HepG2 (cell line): Measurements from ENCODE around the gene CHD9.

Source experiments
- CREM ChIP-seq, 2 experiments: sonication (generic) in 1 of 2; formaldehyde crosslinking in 1 of 2; IDR thresholded peaks; 2 replicates each; pipeline versions ENCODE4 v1.4.0 to v1.6.1; 2016 to 2020; ENCODE audit warnings: antibody characterized with exemption in 1 of 2, mild to moderate bottlenecking in 1 of 2, missing genetic modification reagents in 1 of 2
- FOXJ3 ChIP-seq: sonication (generic); formaldehyde crosslinking; IDR thresholded peaks from 2 replicates; pipeline ENCODE4 v1.4.0; 2020; ENCODE audit warnings: missing genetic modification reagents, mild to moderate bottlenecking, borderline replicate concordance
- FOXK2 ChIP-seq: fragments of 450-650 bp; IDR thresholded peaks from 2 replicates; pipeline ENCODE4 v1.6.1; 2016
- GABPB1 ChIP-seq: IDR thresholded peaks from 2 replicates; pipeline ENCODE4 v1.6.1; 2016; ENCODE audit warnings: mild to moderate bottlenecking, missing genetic modification reagents, moderate library complexity, missing compliant biosample characterization
- XBP1 ChIP-seq: sonication (generic); formaldehyde crosslinking; IDR thresholded peaks from 2 replicates; pipeline ENCODE4 v1.5.0; 2020; ENCODE audit warnings: missing genetic modification reagents
- ZNF441 ChIP-seq: sonication (generic); formaldehyde crosslinking; IDR thresholded peaks from 2 replicates; pipeline ENCODE4 v1.7.0; 2021; ENCODE audit warnings: missing genetic modification reagents, borderline replicate concordance
- ZSCAN29 ChIP-seq: sonication (generic); formaldehyde crosslinking; conservative IDR thresholded peaks from 2 replicates; pipeline ENCODE4 v1.4.0; 2020; ENCODE audit warnings: mild to moderate bottlenecking, missing genetic modification reagents
- TF ChIP-seq, protein P1 (sequence below), 2 experiments: IDR thresholded peaks; 2 replicates each; pipeline ENCODE4 v1.6.1; 2011 to 2012; ENCODE audit warnings: low read length in 2 of 2, borderline replicate concordance in 1 of 2, low read depth in 1 of 2, mild to moderate bottlenecking in 1 of 2, moderate library complexity in 1 of 2
- TF ChIP-seq, protein P2 (sequence below): sonication (generic); formaldehyde crosslinking; IDR thresholded peaks from 2 replicates; pipeline ENCODE4 v1.5.0; 2020; ENCODE audit warnings: mild to moderate bottlenecking, missing genetic modification reagents, moderate library complexity
- TF ChIP-seq, protein P3 (sequence below): IDR thresholded peaks from 2 replicates; pipeline ENCODE4 v1.6.1; 2012; ENCODE audit warnings: inconsistent platforms
- TF ChIP-seq, protein P4 (sequence below): sonication (generic); formaldehyde crosslinking; IDR thresholded peaks from 2 replicates; pipeline ENCODE4 v1.8.0; 2022; ENCODE audit warnings: low read depth, missing genetic modification reagents

DNA sequence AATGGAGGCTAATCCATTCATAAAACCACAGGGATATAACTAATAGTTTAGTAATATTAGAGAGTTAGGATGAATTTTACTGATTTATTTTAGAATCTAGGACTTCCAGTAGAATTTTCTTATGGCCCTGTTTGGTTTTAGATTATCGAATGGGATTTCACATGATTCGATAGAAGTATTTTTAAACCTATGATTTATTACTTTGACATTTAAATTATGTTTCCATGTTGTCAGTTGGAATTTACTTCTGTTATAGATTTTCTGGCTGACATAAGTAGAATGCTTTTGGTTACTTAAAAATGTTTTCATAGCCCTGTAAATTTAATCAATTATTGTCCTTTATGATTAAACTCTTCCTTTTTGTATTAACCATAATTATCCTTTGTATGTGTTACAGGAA lies 158.8 kb downstream of the CHD9 start:
- TF ChIP-seq GABPB1 (CRISPR knock-in tag) (no peak), FOXJ3 (no peak), ZNF441 (no peak), XBP1 (CRISPR knock-in tag) (no peak), CREM (IDR thresholded peaks at IDR 0.05) (no peak), CREM (CRISPR knock-in tag; IDR thresholded peaks at IDR 0.05) (no peak), ZSCAN29 (no peak), FOXK2 (no peak)
- TF ChIP-seq, protein P1, sequence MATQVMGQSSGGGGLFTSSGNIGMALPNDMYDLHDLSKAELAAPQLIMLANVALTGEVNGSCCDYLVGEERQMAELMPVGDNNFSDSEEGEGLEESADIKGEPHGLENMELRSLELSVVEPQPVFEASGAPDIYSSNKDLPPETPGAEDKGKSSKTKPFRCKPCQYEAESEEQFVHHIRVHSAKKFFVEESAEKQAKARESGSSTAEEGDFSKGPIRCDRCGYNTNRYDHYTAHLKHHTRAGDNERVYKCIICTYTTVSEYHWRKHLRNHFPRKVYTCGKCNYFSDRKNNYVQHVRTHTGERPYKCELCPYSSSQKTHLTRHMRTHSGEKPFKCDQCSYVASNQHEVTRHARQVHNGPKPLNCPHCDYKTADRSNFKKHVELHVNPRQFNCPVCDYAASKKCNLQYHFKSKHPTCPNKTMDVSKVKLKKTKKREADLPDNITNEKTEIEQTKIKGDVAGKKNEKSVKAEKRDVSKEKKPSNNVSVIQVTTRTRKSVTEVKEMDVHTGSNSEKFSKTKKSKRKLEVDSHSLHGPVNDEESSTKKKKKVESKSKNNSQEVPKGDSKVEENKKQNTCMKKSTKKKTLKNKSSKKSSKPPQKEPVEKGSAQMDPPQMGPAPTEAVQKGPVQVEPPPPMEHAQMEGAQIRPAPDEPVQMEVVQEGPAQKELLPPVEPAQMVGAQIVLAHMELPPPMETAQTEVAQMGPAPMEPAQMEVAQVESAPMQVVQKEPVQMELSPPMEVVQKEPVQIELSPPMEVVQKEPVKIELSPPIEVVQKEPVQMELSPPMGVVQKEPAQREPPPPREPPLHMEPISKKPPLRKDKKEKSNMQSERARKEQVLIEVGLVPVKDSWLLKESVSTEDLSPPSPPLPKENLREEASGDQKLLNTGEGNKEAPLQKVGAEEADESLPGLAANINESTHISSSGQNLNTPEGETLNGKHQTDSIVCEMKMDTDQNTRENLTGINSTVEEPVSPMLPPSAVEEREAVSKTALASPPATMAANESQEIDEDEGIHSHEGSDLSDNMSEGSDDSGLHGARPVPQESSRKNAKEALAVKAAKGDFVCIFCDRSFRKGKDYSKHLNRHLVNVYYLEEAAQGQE (IDR thresholded peaks at IDR 0.05; ENCODE audit: borderline replicate concordance in 1 of 2, low read depth in 1 of 2, low read length in 2 of 2) = no peak
- TF ChIP-seq, protein P2, sequence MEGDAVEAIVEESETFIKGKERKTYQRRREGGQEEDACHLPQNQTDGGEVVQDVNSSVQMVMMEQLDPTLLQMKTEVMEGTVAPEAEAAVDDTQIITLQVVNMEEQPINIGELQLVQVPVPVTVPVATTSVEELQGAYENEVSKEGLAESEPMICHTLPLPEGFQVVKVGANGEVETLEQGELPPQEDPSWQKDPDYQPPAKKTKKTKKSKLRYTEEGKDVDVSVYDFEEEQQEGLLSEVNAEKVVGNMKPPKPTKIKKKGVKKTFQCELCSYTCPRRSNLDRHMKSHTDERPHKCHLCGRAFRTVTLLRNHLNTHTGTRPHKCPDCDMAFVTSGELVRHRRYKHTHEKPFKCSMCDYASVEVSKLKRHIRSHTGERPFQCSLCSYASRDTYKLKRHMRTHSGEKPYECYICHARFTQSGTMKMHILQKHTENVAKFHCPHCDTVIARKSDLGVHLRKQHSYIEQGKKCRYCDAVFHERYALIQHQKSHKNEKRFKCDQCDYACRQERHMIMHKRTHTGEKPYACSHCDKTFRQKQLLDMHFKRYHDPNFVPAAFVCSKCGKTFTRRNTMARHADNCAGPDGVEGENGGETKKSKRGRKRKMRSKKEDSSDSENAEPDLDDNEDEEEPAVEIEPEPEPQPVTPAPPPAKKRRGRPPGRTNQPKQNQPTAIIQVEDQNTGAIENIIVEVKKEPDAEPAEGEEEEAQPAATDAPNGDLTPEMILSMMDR (CRISPR knock-in tag) = no peak
- TF ChIP-seq, protein P3, sequence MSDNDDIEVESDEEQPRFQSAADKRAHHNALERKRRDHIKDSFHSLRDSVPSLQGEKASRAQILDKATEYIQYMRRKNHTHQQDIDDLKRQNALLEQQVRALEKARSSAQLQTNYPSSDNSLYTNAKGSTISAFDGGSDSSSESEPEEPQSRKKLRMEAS = no peak
- TF ChIP-seq, protein P4, sequence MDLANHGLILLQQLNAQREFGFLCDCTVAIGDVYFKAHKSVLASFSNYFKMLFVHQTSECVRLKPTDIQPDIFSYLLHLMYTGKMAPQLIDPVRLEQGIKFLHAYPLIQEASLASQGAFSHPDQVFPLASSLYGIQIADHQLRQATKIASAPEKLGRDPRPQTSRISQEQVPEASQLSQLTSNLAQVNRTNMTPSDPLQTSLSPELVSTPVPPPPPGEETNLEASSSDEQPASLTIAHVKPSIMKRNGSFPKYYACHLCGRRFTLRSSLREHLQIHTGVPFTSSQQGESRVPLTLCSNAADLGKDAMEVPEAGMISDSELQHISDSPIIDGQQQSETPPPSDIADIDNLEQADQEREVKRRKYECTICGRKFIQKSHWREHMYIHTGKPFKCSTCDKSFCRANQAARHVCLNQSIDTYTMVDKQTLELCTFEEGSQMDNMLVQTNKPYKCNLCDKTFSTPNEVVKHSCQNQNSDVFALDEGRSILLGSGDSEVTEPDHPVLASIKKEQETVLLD (CRISPR knock-in tag) = no peak
